Stimulated activated CD8-positive, alpha-beta memory T cell treated with anti-CD3 and anti-CD28 coated beads, Interleukin-15, amount 100 ng/mL, for 24 hours (primary cell): ENCODE data around the gene TXLNG.
"Not testable (repeated sequence)": the region's sequence is repeated elsewhere in the genome, so short reads cannot be mapped to it uniquely, and the experiment has no call there.

Experiments
- DNase-seq: peaks from one replicate; pipeline ENCODE4 v3.0.0-alpha.2; 2020; ENCODE audit warnings: low read depth

The TXLNG gene

DNA sequence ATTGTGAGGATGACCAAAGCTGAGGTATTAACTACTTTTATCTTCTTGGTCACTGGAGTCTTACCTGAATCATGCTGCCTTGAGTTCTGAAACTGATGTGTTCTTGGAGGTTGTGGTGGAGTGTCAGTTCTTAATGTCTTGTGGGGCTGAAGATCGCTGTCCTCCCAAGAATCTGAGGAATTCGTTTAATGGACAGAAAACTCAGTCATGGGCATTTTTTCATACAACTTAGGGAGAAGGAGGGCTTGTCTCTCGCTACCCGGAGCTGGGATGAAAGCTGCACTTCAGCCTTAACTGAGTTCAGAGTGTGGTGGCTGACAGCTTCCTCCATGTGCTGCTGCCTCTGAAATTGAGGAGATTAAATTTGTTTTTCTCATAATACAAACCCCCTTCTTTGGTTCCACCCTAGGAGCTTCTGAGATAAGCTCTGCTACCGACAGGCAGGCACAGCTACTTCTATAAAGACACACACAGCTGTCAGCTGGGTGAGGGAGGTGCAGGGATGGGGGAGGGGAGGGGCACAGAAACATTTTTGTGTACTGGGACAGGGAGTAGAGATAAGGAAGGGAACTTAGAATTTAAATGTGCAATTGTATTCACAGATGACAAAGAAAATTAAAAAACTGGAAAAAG is 53.1 kb downstream of the TXLNG start:
- no peak for DNase-seq

DNA sequence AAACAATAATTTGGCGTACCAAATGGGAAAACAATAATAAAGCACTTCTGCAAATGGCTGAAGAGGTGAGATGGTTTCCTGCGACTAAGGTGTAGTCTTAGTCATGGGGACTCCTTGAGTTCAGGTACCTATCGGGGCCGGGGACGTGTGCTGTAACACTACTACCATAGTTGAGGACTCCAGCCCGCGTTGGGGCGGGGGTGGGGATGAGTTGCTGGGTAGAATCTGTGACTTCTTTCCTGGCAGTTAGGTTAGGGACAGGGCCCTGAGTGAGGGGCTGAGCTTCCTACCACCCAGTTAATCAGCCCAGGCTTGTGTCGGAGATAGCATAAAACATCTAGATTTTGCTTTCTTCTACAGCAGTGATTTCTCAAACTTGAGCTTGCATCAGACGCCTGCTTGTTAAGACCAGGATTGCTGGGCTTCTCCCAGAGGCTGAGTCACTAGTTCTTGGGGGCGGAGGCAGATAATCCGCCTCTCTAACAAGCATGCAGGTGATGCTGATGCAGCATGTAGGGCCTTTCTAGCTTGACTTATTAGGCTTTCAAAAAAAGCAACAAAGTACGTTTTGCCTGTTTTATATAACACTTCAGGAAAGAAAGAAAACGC is 53.7 kb downstream of the TXLNG start:
- no peak for DNase-seq

DNA sequence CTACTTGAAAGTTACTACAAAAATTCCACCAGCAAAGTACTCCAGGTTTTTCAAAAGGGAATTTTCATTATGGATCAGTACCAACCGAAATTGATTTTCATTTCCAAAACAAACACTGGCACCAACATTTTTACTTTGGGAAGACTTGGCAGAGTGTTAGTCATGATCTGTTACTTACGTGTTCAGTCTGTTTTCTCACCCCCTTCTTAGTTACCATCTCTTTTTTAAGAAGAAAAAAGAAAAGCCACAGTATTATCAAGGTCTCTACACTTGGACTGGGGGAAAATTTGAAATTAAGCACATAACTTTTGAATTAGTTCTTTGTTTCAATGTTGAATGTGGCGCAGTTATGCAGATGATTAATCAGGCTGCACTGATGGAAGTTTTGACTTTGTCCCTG is 56.4 kb downstream of the TXLNG start:
- DNase-seq, result no peak

DNA sequence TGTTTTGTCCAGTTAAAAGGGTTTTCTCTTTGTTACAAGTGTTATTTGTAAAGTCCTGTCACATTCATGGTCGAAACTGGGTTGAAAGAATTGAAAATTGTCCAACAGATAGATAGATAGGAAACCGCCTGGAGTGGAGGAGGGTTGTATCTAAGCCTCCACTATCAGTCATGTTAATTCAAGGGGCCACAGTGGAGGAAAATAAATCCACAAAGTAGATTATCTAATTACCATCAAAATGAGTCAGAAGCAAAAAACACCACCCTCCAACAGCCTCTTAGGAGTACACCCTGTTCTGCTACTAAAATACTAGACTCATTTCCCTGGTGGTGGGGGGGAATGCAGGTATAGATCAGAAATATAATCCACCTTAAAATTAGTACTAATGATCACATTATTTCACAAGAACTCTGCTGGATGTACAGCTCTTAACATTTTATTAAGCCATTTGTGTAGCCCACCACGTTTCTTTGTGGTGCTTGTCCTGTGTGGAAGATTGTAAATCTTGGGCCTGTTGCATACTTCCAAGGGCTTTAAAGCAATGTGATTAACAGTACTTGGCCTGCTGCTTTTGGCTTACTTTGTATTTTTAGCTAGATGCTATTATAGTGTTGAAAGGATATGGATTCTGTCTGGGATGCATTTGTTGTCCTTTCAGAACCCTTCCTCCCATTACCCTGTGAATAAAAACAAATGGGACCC is 57.1 kb downstream of the TXLNG start:
- DNase-seq, result no peak

DNA sequence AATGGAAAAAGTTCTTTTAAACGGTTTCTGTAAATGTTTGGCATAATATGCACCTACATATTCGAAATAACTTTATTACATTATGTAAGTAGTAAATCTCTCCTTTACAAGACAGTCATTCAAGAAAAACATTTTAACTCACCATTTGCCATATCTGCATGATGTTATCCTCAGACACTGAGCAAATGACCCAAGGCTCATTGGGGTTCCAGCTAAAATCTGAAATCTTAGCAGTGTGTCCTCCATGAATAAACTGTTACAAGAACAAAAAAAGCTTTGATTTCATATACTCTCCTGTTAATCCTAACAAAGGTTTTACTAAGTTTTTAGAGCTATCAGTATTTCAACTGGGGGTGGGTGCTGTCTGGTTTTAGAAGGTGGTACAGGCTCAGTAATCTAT is 59.4 kb downstream of the TXLNG start:
- DNase-seq, result no peak

DNA sequence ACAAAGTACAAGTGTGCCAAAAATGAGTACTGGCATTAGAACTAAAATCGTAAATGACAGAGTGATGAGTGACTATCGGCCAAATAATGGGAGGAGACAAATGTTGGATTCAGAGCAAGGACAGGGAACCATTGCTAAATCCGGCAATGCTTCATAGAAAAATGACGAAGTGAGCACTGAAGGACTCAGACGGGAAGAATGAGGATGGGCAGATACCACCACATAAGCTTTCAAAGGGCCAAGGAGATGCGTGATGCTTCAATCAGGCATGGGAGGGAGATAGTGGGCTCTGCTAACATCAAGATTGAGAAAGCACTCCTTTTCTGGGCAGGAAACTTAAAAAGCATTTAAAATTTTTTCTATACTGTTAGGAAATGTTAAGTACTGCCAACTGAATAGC is 62.3 kb downstream of the TXLNG start:
- DNase-seq, result no peak

DNA sequence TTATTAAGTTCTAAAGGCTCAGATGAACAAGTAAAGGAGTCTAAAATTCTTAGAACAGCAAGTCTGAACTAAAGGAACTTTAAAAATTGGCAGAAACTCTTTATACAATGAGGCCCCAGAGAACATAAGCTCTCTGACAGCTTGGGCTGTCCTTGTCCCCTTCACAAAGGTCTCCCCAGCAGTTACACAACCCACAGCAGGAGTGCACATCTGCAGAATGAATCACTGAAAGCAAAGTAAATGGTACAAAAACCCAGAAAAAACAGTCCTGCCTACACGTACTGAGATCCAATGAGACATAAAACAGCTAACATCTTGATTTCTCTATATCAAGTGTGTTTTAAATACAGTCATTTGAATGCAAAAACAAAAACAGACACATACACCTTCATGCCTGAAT is 65.2 kb downstream of the TXLNG start:
- no peak for DNase-seq

DNA sequence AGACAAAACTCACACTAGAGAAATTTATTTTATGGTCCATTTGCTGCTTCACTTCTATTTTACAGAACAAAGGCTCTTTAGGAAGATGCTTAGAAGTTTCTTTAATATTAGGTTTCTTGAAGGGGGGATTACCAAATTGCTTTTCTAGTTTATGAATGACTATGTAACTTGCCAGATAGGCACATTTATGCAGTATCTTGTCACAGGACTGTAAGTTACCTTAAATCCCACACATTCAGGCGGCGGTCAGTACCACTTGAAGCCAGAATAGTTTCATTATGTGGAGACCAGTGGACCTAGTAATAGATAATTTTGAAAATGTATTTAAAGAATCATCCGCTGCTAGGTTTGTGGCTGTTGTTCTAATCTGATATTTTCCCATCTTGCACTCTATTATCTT is 65.6 kb downstream of the TXLNG start:
- DNase-seq, result no peak

DNA sequence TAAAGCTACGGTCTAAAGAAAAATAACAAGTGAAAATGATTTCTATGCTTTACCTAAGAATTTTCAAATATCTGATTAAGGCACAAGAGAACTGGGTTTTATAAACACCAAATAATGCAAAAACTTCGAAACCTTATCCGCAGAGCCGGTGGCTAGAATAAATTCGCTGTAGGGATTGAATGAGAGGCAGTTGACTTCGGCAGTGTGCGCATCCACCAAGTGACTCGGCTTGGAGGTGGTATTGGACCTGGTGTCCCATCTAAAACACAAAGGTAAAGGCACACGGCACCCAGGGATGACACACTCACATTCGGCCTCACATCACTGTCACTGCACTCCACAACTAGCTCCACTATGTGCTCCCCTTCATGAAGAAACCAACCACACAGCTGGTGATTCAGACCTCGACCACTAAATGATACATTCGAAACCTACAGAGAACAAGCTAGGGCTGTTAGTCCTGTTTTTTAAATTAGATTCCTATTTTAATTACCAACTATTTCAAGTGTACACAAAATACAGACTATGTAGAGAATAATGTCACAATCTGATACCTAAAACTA is 66.4 kb downstream of the TXLNG start:
- no peak for DNase-seq

DNA sequence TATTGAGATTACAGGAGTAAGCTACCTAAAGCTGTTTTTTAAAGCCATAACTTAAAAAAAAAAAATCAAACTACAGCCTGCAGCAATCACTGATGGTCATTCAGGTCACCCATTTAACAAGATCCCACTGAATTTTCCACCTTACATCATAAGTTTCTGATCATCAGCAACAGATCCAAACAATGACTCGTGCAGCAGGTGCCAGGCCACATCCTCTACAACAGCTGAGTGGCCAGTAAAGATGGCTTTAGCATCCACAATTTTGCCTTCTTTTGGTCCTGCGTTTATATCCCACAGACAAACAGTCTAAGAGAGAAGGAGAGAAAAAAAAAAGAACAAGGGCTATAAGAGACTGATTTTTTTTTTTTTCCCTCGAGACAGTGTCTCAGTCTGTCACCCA is 67.3 kb downstream of the TXLNG start:
- DNase-seq, result no peak

DNA sequence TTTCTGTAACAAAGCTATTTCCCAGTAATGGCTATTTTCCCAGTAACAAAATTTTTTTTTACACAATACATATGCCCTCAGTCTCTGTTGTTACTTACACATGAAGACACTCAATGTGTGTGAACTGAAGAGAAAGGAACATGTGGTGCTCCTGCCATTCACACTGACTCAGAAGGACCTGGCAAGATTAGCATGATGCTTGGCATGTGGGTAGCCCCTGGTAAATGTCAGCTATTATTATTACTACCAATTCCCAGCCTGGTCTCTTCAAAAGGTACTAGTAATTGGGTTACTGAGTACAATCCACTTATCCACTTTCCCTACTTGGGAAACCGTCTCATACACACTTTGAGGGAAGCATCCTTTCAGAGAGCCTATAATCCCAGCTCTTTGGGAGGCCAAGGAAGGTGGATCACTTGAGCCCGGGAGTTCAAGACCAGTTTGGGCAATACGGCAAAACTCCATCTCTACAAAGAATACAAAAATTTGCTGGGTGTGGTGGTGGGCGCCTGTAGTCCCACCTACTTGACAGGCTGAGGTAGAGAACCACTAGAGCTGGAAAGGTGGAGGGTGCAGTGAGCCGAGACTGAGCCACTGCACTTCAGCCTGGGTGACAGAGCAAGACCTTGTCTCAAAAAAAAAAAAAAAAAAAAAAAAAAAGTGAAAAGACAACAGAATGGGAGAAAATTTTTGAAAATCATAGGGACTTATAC is 69.3 kb downstream of the TXLNG start:
- DNase-seq, result no peak

DNA sequence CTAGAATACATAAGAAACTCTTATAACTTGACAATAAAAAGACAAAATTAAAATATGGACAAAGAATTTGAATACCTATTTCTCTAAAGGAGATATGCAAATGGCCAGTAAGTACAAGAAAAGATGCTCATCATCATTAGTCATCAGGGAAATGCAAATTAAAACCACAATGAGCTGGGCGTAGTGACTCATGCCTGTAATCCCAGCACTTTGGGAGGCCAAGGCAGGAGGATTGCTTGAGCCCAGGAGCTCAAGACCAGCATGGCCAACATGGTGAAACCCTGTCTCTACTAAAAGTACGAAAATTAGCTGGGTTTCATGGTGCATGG is 69.8 kb downstream of the TXLNG start:
- DNase-seq, result not testable (repeated sequence)

DNA sequence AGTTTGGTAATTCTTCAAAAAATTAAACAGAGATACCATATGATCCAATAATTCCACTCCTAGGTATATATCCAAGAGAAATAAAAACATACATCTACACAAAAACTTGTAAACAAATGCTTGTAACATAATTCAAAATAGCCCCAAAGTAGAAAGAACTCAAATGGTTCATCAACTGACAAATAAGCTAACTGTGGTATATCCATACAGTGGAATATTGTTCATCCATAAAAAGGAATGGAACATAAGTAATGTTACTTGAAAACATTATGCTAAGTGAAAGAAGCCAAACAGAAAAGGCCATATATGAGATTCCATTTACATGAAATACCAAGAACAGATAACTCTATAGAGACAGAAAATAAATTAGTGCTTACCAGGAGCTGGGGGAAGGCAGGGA is 70.5 kb downstream of the TXLNG start:
- DNase-seq, result no peak

DNA sequence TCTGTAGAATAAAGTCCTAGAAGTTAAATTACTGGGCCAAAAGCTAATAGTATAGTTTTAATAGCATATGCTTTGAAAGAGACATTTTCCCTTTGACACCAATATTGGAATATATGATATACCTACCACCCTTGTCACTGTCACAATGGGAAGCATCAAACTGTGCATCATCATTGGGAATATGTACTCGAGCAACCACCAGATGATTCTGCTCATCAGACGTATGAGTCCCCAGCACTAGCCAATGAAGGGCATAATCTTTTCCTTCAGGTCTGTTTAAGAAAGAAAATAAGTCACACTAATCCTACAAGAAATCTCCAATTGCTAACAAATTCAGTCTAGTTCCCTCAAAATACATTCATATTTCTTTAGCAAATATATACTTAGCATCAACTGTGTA is 76.6 kb downstream of the TXLNG start:
- no peak for DNase-seq

DNA sequence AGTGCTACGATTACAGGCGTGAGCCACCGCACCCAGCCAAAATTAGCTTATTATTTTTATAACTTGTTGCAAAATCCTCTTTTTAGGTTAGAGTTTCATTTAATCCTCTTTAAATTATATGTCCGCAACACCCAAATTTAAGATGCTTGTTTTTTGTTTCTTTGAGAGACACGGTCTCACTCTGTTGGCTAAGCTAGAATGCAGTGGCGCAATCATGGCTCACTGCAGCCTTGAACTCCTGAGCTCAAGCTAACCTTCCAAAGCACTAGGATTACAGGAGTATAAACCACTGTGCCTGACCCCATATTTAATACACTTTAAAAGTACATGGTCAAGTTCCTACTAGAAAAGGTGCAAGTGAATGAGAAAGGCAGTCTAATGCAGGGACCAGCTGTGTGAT is 81.7 kb downstream of the TXLNG start:
- no peak for DNase-seq

DNA sequence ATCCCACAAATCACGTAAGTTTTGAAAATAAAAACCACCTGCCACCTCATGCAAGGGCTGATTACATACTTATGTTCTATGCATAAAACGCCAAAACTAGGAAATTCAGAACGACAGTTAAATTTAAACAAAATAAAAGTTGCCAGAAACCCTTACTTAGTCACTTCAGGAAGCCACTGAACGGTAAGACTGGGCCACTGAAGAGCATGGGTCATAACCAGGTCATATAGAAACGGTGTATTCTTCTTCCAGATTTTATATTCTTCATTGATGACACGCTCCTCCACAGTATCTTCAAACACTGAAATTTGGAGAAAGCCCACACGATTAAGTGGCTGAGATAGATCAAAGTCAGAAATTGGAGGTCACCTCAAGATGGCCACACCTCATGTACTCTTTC is 82.7 kb downstream of the TXLNG start:
- DNase-seq, result no peak

DNA sequence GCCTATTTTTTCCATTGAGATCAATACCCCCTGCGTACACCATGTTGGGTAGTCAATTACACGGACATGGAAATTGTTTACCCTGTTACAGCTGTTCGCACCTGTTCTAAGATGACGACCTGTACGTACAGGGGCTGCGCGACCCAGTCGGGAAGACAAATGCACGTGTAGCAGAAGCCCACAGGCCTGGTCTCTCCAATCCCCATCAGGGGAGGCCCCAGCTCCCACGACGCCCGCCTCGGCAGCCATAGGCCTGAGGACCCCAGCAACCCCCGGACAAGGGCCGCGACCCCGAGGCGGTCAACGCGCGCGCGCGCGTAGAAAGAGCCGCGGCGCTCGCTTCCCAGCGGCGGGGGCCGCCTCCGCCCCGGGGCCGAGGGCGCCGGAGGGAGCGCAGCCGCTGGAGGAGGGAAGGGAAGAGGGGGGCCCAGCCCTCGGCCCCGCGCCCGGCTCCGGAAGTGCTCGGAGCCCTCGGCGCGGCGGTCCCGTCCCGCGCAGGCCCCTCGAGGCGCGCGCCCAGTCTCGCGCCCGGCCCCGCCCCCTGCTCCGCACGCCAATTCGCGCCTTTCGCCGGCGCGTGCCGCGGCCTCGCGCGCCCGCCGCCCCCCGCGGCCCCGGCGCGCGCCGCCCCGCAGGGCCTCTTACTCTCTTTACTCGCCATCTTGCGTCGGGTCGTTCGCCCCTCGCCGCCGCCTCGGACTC is 83.3 kb downstream of the TXLNG start:
- DNase-seq, result no peak

DNA sequence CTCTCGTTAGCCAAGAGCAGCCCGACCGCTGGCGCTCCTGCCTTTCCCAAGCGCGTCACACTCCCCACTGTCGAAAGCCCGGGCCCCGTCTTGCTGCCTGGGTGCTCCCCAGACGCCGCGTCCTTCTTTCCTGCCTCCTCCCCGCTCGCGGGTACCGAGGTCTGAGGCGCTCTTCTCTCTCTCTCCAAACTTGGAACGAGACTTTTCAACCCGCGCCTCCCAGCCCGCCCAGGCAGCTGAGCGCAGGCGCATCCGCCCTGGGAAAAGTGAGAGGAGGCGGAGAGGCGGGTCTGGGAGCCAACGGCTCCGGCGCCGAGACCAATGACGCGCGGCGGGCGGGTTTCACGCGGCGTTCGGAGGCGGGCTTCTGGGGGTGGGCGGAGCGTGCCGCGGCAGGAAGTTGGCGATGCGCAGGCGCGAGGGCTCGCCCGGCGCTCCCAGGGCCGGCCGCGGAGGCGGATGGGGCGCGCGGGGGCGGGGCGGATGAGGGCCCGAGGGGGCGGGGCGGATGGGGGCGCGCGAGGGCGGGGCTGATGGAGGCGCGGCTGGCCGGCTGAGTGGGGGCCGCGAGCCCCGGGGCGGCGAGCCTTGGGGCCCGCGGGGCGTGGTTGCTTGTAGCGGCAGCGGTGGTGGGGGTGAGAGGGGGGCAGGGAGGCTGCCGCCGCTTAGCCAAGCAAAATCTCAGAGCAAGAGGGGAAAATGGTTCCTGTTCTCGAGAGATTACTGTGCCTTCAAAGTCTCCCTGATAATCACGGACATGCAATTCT is 84.0 kb downstream of the TXLNG start, which contains the start of gene RBBP7:
RBBP7 (minus strand) TSS at position 268 of the 767 bp plus-strand sequence. CDS start 309 bp downstream, outside the sequence.
- DNase-seq, result peak; percentile 71

DNA sequence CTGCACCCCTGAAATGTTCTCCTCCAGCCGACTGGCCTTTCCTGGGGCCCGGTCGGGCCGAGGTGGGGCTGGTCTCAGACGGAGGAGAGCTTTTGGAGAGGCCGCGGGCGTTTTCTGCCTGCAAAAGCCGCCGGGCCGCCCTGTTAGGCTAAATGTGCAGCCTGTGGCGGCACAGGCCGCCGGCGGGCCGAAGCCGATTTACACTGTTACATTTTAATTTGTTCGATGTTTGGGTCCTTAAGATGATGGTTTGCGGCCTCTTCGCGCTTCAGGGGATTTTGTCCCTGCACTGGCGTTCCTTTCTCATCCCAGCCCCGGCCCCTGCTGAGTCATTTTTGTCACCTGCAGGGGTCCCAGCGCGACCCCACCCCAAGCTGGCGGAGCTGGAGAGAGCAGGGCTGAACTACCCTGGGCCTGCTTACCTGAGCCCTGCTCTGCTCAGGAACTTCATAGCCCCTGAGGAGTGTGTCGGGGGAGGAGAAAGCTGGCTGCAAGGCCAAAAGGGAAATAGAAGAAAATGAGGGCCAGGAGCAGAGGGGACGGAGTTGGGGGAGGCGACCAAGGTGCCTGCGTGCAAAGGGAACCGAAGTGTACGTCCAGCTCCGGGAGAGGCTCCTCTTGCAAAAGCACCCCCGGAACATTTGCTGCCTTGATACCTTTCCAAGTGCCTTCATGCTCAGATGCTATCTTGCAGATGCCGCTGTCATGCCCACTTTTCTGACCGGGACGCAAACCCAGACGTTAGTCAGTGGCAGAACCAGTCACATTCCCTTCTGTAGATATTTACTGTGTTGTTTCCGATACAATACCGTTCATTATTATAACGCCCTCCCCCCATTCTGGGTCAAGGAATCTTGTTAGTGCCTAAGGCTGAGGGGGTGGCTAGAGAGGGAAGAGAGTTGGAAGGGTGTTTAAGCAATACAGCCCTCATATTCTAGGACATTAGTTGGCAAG is 84.9 kb downstream of the TXLNG start:
- no peak for DNase-seq

DNA sequence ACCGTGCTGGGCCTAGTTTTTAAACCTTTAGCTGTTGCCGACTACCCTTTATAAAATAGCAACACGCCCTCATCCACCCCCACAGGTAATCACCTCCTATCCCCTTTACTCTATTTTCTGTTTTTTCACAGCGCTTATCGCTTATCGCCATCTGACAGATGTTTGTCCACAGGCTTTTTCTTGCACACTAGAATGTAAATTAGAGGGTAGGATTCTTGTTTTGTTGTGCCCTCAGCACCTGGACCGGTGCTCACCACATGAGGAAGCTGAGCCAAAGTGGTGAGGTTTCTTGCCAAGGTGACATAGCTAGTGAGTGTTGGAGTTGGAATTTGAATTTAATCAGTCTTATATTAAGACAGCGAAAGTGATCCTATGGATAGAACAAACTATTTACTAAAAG is 86.8 kb downstream of the TXLNG start:
- DNase-seq, result no peak
